ENCODE data around the gene ACBD6.

ACBD6 gene

DNA sequence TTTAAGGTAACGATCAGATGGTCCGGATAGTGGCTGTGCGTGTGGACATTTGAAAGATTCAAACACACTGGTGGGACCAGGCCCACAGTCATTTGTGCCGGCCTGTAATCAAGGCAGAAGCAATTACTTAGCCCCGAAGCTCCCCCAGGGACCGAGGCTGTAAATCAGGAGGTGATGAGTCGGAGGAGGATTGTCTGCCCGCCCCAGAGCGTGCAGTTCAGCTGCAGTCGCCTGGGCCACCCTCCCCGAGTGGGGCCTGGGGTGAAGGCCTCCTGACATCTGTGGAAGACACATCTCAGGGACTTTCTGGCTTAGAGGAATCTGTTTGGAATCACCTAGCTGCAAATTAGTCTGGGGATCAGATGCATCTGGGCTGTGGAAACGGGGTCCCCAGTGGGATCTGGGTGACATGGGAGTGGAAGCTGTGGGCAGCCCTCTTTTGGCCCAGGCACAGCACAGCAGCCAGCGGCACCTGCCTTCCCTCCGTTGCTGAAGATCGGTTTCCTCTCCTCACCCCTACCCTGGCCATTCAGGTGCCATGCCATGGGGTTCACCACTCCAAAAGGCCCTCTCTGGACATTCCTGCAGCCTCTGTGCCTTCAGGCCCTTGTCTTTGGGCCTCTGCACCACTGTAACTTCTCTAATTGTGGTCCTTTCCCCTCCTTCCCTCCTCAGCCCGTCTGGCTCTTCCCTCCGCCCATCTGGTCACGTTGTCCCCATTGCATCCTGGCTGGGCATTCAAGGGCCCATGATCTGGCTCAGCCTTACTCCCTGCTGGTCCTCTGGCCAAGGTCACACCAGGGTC, 246.6 kb downstream of the ACBD6 start:
- DNase-seq (ENCODE audit: low read depth in 2 of 2), result no peak

DNA sequence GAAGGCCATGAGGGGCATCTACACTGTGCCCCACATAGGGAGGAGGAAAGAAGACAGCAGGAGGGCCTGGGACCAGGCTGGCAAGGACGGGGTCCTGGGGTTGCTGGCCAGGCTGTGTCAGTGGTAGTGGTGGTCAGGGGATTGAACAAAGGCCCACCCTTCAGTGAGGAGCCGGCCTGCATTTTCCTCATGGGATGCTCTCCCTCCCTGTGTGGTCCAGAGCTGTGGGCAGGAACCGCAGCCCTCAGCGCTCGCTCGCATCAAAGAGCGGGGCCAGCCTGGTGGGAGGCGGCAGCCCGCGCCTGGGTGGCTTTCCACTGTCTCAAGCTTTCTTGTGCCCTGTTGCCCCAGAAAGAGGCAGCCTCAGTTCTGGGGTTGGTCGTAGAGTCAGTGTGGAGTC, 247.5 kb downstream of the ACBD6 start:
- DNase-seq (ENCODE audit: low read depth in 2 of 2), result no peak

DNA sequence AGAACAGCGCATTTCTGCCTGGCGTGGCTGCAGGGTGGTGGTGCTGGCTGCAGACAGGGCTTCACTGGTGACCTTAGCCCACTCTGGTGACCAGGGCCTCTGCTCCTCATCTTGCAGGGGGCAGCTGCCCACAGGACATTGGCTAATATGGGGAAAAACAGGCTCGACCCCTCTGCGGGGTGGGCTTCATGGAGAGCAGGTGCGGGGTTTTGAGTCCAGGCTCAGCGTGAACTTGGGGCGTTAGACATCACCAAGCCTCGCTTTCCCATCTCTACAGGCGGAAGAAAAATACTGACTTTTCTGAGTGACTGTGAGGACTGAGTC, 247.9 kb downstream of the ACBD6 start:
- DNase-seq (ENCODE audit: low read depth in 2 of 2), result no peak

DNA sequence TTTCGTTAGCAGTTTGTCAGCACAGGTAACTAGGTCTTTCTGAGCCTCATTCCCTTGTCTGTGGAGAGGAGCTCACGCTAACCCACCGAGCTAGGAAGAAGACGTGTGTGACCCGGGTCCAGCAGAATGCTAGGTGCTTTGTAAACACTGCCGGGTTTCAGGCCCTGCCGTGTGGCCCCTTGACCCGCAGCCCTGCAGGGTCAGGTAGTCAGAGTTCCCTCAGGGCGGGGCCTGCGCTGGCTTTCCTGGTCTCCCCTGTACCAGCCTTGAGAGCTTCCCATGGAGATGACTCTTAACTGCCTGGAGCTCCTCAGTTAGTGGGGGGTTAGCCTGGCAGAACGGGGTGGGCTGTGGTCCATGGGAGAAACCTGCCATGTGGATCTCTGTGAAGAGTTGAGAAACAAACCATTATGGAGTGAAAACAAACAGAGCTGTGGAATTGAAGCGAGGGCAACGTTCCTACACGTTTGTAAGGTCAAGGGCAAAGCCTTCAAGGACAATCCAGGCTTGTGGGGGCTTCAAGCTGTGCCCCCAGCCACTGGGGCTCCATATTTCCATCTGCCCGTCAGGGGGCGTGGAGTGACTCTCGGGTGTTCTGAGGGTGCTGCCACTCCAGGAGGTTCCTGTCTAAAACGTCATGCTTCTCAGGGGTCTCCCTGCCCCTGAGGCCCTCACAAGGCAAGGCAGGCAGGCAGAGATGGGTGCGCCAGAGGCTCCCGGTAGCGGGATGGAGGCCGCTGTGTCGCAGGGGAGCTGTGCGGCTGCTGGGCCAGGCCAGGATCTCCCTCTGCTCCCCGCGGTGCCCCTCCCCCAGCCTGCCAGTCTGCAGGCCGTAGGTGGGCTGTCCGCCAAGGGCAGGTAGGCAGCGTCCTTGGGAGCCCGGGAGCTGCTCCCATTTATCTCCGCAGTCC, 248.5 kb downstream of the ACBD6 start:
- DNase-seq (ENCODE audit: low read depth in 2 of 2), result no peak

DNA sequence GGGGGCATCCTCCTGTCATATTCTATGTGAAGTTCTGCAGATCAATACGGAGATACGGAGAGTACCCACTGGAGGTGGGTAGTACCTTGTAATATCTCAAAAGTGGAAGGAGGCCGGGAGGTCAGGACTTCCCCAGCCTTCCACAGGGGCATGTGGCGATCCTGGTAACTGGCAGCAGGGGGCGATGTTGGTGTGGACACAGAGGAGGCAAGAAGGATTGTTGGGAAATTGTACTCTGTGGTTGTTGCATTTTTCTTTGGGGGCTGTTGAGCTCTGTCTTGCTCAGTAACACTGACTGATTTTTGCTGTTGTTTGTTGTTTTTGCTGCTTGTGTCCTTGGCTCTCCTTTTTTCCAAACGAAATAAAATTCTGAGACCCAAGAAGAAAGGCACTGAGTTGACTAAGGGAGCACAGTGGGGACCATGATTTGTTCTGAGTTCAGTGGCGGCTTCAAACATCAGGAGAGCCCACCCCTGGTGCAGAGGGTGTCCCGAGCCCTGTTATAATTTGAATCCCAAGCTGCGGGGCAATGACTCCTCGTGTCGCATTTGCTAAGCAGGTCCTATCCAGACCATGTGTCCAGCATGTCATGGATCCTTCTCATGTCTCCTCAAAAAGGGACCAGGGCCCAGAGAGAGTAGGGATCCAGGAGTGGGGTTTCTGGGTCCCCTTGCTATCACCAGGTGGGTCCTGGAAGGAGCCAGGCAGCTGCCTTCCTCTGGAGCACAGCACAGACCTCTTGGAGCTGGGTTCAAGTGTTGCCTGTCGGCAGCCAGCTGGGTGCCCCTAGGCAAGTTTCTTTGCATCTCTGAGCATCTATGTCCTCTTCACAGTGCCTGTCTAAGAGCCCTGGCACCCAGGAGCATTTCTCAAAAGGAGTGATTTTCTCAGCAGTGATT, 249.5 kb downstream of the ACBD6 start:
- DNase-seq (ENCODE audit: low read depth in 2 of 2), result peak; percentile 24 to 38

DNA sequence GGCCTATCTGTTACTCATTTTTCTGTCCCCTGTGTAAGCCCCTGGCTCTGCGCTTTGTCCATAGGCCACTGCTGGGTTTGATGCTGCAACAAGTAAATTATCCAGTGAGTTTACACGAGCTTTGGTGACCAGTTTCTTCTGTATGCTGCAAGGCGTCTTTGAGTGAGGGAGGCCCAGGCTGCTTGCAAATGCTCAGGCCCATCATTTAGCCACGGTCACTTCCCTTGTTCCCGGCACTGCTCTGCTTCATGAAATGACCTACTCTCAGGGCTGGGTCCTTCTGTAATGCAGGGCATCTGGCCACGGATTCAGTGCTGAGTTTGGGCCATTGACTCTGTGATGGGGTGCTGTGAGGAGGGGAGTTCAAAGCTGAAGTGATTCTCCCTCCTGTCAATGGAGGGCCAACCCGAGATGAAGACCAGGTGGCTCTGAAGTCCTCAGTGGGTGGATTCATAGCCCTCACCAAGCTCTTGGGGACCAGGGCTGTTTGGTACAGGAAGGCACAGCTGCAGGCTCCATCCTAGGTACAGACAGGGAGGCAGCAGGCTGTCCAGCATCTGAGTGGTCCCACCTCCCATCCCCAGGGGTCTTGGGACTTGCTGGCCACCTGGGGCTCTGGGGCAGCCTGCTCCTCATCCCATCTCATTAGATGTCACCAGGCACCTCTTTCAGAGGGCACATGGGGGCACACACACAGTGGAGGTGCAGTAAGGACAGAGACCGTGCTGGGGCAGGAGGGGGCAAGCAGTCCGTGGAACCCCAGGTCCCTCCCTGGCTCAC, 250.7 kb downstream of the ACBD6 start:
- DNase-seq (ENCODE audit: low read depth in 2 of 2), result no peak

DNA sequence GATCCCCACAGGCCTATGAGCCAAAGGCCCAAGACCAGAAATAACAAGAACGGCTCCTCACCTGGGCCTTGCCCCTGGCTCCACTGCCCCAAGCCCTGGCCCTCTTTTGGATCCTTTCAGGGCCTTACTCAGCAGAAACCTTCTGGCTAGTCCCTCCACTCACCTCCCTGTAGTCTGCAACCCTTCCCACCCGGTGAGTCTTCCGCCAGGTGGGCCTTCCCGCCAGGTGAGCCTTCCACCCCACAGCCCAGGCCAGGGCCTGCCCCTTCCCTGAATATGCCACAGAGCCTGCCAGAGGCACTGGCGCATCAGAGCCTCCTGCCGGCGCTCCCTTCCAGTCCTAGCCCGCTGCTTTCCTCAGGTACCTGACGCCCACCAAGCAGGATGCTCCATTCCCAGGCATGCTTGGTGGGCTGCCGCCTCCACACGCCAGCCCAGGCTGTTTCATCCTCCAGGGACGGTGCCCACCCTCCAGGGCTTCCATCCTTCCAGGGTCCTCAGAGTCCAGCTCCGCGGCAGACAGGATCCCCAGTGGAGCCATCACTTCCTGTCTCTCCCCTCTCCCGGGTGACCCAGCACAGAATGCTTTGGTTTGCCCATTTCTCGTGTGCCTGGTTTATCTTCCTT, 251.4 kb downstream of the ACBD6 start:
- DNase-seq (ENCODE audit: low read depth in 2 of 2), result no peak

DNA sequence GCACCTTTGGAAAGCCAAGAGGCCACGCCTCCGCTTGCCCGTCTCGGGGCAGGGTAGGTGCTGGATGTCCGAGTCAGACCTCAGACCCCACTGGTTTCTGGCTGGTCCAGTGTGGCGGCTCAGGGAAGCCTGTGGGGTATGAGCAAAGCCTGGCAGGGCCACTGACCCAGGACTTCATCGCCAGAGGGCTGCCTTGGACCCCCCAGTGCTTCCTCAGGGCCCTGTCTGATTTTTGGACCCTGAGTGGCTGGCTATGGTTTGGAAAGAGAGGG, 251.9 kb downstream of the ACBD6 start:
- no peak for DNase-seq (ENCODE audit: low read depth in 2 of 2)

DNA sequence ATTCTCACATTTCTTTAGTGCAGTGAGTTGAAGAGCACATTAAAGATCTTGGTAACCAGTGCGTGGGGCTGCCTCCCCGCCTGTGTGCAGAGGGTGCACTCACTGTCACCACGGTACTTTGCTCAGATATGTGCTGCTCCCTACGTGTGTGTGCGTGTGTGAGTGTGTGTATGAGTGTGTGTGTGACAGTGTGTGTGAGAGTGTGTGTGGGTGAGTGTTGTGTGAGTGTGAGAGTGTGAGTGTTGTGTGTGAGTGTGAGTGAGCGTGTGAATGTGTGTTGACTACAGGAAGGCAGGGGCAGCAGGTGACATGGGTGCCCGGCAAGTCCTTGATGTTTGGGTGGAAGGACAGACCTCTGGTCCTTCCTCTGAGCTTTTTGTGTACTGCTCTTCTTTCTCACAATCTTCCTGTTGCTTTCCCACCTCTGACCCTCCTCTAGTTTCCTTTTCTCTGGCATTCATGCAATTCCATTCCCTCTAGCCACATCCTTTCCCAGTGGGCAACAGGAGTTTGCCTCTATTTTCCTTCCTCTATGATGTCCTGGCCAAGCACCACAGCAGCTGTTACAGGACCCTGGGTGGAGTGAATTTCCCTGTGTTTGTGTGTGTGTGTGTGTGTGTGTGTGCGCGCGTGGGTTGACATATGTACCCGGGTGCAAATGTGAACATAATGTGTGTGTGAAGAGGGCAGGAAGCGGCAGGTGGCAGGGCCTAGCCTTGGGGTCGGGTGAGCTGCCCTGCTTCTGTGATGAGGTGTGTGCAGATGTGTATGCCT, 252.5 kb downstream of the ACBD6 start:
- no peak for DNase-seq (ENCODE audit: low read depth in 2 of 2)

DNA sequence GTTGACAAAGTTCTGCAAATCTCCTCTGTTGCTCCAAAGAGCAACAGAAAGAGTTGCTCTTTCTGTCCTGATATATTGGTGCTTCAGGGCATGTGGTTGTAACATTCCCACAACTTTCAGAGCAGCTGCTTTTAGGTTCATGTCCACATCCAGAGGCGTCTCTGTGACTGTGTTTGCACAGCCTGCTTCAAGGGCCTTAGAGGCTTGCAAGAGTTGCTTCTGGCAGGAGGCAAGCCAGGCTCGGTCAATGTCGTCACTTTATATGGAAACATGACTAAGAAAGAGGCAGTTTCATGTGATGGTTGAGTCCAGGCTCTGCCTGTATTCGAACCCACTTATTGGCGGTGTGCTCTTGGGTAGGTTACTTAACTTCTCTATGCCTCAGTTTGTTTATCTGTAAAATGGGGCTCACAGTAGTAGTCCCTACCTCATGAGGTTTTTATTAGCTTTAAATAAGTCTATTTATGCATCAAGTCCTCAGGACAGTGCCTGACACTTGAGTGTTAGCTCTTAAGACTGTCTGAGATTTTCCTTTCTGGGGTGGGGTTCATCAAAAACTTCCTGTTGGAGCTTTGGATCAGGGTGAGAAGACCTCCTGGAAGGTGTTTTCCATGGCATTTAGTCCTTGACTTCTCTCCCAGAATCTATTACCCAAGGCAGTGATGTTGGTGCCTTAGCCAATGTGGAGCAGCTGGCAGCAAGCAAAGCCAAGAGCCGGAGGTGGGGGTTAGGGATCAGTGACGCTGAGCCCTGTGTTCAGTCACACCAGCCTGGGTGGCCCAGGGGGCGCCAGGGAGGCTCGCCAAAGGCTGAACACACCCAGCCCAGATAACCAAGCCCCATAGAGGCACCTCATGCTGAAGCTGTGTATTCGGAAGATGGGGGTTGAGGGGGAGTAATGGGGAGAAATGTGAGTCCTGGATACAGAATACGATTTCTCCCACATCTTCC, 253.4 kb downstream of the ACBD6 start:
- DNase-seq (ENCODE audit: low read depth in 2 of 2), result no peak

DNA sequence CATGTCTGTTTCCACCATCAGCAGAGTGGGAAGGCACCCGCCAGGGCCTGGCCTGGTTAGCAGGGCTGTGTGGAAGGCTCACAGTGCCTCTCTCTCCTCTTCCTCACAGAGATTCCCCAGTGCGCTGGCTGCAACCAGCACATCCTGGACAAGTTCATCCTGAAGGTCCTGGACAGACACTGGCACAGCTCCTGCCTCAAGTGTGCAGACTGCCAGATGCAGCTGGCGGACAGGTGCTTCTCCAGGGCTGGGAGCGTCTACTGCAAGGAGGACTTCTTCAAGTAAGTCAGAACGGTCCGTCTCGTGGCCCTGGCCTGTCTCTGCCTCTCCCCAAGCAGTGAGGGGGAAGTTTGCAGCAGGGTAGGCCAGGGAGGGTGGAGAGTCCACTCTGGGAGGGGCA, 254.2 kb downstream of the ACBD6 start:
- DNase-seq (ENCODE audit: low read depth in 2 of 2), result no peak

DNA sequence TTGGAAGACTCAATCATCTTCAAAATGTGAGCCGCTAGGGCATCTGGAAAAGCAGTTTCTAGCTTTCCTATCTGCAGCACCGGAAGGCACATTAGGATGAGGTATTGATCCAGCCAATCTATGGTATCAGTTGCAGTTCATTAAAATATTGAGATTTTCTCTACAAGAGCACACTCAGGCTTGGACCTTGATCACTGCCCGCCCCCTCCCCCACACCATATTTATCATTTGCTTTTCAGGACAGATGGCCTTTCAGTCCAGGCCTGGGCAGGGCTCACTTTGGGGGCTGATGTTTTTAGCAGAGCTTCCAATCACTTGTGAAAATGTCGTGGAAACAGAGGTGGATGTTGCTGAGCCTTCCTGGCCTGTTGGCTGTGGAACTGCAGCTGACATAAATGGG, 254.8 kb downstream of the ACBD6 start:
- DNase-seq (ENCODE audit: low read depth in 2 of 2), result no peak

DNA sequence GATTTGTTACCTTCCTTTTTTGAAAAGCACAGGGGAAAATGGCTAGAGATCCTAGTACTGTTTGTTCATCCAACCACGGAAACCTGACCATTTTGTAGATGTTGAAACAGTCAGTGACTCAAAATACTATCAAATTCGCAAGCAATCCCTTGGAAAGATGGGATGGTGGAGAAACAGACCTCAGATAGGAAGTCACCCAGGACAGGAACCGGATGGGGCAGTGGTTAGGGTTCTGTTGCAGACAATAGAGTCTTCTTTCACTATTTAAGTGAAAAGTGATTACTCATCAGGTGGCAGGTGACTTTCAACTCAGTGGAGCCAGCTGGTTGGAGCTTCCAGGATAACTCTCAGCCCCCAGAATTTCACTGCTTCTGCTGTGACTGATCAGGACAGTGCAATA, 255.3 kb downstream of the ACBD6 start:
- no peak for DNase-seq (ENCODE audit: low read depth in 2 of 2)

DNA sequence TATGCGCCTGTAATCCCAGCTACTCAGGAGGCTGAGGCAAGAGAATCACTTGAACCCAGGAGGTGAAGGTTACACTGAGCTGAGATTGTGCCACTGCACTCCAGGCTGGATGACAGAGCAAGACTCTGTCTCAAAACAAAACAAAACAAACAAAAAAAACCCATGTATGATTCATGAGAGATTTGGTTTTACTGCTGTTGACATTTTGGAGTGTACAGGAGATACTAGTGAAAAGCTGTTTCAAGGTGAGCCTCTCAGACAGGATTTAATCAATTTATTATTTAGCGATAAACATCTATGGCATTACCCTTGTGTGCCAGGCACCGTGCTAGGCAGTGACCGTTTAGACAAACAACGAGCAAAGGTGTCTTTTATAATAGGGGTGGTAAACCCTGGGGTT, 255.8 kb downstream of the ACBD6 start:
- no peak for DNase-seq (ENCODE audit: low read depth in 2 of 2)

DNA sequence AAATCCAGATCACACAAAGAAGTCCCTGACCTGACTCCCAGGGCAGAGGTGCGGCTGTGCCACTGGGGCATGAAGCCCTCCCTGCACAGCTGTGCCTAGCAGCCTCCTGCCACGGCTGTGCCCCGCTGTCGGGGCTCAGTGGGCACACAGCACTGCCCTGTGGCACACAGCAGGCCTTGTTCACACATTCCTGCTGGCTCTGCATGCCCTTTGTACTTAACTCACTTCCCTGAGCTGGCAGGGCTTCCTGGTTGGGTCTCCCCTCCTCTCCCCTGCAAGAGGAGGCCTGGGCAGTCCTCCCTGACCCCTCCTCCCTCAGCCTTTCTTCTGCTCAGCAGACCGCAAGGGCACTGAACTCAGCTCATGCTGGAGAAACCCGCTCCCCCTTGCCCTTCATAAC, 257.5 kb downstream of the ACBD6 start:
- no peak for DNase-seq (ENCODE audit: low read depth in 2 of 2)

DNA sequence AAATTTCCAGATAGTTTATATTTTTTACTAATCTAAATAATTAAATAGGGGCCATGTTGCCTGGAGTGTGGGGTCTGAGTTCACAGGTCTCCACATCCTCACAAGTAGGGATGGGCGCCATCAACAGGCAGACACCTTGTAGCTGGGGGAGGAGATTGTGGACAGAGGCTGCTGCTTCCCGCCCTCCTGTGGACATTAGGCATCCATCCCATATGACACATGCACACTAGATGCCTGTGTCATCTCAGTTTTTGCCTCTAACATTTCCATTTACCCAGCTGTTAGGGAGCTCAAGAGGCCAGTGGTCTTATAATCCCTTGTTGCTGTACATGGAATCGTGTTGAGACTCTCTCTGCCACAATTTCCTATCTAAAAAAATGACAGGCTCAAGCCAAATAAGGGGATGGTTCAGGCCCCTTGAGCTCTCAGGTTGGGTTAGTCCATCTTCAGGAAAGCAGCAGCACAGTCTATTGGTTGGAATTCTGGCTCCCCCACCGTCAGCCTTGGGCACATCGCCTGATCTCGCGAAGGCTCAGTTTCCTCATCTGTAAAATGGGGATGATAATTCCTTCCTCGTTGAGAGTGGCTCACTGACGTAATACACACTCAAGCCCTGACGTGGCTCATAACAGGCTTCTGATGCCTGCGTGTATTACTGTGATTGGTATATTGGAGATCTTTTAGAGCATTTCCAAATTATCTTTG, 258.7 kb downstream of the ACBD6 start:
- no peak for DNase-seq (ENCODE audit: low read depth in 2 of 2)

DNA sequence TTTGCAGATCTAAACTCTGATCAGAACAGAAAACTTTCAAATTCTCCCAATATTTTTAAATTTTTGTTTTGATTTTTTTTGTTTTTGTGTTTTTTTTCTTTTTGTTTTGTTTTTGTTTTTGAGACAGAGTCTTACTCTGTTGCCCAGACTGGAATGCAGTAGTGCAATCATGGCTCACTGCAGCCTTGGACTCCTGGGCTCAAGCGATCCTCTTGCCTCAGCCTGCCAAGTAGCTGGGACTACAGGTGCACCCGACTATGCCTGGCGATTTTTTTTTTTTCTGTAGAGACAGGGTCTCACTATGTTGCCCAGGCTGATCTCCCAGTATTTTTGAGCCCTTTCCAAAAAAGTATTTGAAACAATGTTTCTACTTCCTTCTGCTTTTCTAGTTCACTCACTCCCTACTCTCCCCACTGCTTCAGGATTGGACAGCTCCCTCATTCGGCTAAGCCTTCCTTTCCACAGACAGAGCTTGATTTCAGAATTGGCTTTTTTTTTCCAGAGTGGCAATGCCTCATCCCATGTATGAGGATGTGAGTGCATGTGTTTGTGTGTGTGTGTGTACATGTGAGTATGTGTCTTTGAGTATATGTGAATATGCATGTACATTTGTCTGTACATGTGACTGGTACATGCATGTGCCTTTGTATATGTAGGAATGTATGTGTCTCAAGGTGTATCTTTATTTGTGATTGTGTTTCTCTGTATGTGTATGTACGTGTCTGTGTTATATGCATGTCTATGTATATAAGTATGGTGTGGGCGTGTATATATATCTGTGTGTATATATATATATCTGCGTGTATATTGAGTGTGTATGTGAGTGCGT, 260.4 kb downstream of the ACBD6 start:
- no peak for DNase-seq (ENCODE audit: low read depth in 2 of 2)

Measured in activated CD8-positive, alpha-beta memory T cell treated with anti-CD3 and anti-CD28 coated beads for 4 hours (primary cell).